Measurements from ENCODE around the gene SPTAN1. TPM values are rescaled to one million over a fixed set of nuclear protein-coding genes. Genes with fewer than 3 reads are reported as not detected.

SPTAN1 gene
- total RNA-seq, 2 experiments from 2014 or later, result 313 to 321 TPM

GRCh38 chr9:128629852-128630545 lies 77.6 kb downstream of the SPTAN1 start:
- CTCF ChIA-PET, result no interaction called here
- Mint-ChIP-seq H3K27me3 (no peaks in the 10 kb centered on the region), H3K36me3 (ENCODE audit: low read depth) (peaks cover 71% of the 10 kb centered on the region), H3K4me3 (no peak overlapping the region), H3K9me3 (no peaks in the 10 kb centered on the region), H3K4me1 (no peaks in the 10 kb centered on the region), H3K27ac (no peak overlapping the region)
- POLR2A ChIA-PET, result no interaction called here
- DNase-seq, result no peak

GRCh38 chr9:128631636-128632035 lies 79.2 kb downstream of the SPTAN1 start:
- H3K27me3 Mint-ChIP-seq, result no peaks in the 10 kb centered on the region
- no peak overlapping the region for H3K4me3 Mint-ChIP-seq
- ChIA-PET CTCF (interaction anchor here (0.6 kb wide), 1 partner anchor 209 kb away, joined by 3 read pairs; no protein-coding TSS in a partner anchor), POLR2A (no interaction called here)
- H3K27ac Mint-ChIP-seq, result no peak overlapping the region
- no peaks in the 10 kb centered on the region for H3K9me3 Mint-ChIP-seq
- no peaks in the 10 kb centered on the region for H3K4me1 Mint-ChIP-seq
- DNase-seq, result no peak
- H3K36me3 Mint-ChIP-seq (ENCODE audit: low read depth), result peaks cover 56% of the 10 kb centered on the region

- DNase-seq, result no peak
- H3K36me3 Mint-ChIP-seq (ENCODE audit: low read depth), result peaks cover 52% of the 10 kb centered on the region
- H3K4me3 Mint-ChIP-seq, result no peak overlapping the region
- no peaks in the 10 kb centered on the region for H3K4me1 Mint-ChIP-seq
- no peaks in the 10 kb centered on the region for H3K27me3 Mint-ChIP-seq
- no peaks in the 10 kb centered on the region for H3K9me3 Mint-ChIP-seq
- CTCF ChIA-PET, result no interaction called here
- H3K27ac Mint-ChIP-seq, result no peak overlapping the region
- POLR2A ChIA-PET, result interaction anchor here (1.0 kb wide), 1 partner anchor 17 kb away, joined by 3 read pairs; no protein-coding TSS in a partner anchor
Observed at GRCh38 chr9:128632066-128632465, 79.7 kb downstream of the SPTAN1 start.

- H3K27ac Mint-ChIP-seq, result no peak overlapping the region
- H3K4me3 Mint-ChIP-seq, result no peak overlapping the region
- no peaks in the 10 kb centered on the region for H3K4me1 Mint-ChIP-seq
- POLR2A ChIA-PET, result interaction anchor here (1.0 to 1.4 kb wide), 2 partner anchors 17 to 79 kb away, joined by 3 to 5 read pairs; no protein-coding TSS in a partner anchor
- H3K9me3 Mint-ChIP-seq, result no peaks in the 10 kb centered on the region
- CTCF ChIA-PET, result no interaction called here
- no peaks in the 10 kb centered on the region for H3K27me3 Mint-ChIP-seq
- H3K36me3 Mint-ChIP-seq (ENCODE audit: low read depth), result peaks cover 50% of the 10 kb centered on the region
- no peak for DNase-seq
Observed at GRCh38 chr9:128632486-128632885, 80.1 kb downstream of the SPTAN1 start.

GRCh38 chr9:128633057-128633456 lies 80.7 kb downstream of the SPTAN1 start:
- Mint-ChIP-seq H3K36me3 (ENCODE audit: low read depth) (peaks cover 45% of the 10 kb centered on the region), H3K9me3 (no peaks in the 10 kb centered on the region), H3K4me3 (no peak overlapping the region), H3K27me3 (no peaks in the 10 kb centered on the region), H3K4me1 (no peaks in the 10 kb centered on the region), H3K27ac (no peak overlapping the region)
- ChIA-PET CTCF (no interaction called here), POLR2A (interaction anchor here (1.0 to 1.4 kb wide), 3 partner anchors 9 to 80 kb away, joined by 3 to 5 read pairs (median 3); no protein-coding TSS in a partner anchor)
- DNase-seq, result no peak

- H3K9me3 Mint-ChIP-seq, result no peaks in the 10 kb centered on the region
- no peak overlapping the region for H3K27ac Mint-ChIP-seq
- ChIA-PET POLR2A (interaction anchor here (0.5 to 1.4 kb wide), 3 partner anchors 9 to 80 kb away, joined by 3 to 5 read pairs (median 3); no protein-coding TSS in a partner anchor), CTCF (interaction anchor here (1.7 kb wide), 1 partner anchor 271 kb away, joined by 3 read pairs; no protein-coding TSS in a partner anchor)
- H3K4me1 Mint-ChIP-seq, result no peaks in the 10 kb centered on the region
- peaks cover 46% of the 10 kb centered on the region for H3K36me3 Mint-ChIP-seq (ENCODE audit: low read depth)
- DNase-seq, result no peak
- H3K4me3 Mint-ChIP-seq, result no peak overlapping the region
- no peaks in the 10 kb centered on the region for H3K27me3 Mint-ChIP-seq
Observed at GRCh38 chr9:128633601-128634000, 81.2 kb downstream of the SPTAN1 start.

- H3K36me3 Mint-ChIP-seq (ENCODE audit: low read depth), result peaks cover 45% of the 10 kb centered on the region
- H3K27me3 Mint-ChIP-seq, result no peaks in the 10 kb centered on the region
- CTCF ChIA-PET, result interaction anchor here (1.7 kb wide), 1 partner anchor 272 kb away, joined by 3 read pairs; no protein-coding TSS in a partner anchor
- no peaks in the 10 kb centered on the region for H3K4me1 Mint-ChIP-seq
- no peak overlapping the region for H3K4me3 Mint-ChIP-seq
- no peak overlapping the region for H3K27ac Mint-ChIP-seq
- H3K9me3 Mint-ChIP-seq, result no peaks in the 10 kb centered on the region
- DNase-seq, result no peak
- POLR2A ChIA-PET, result interaction anchor here (0.5 kb wide), 1 partner anchor 61 kb away, joined by 3 read pairs; no protein-coding TSS in a partner anchor
Observed at GRCh38 chr9:128634111-128634510, 81.7 kb downstream of the SPTAN1 start.

GRCh38 chr9:128634651-128635262 lies 82.4 kb downstream of the SPTAN1 start:
- Mint-ChIP-seq H3K36me3 (ENCODE audit: low read depth) (peaks cover 42% of the 10 kb centered on the region), H3K27me3 (no peaks in the 10 kb centered on the region), H3K4me1 (no peaks in the 10 kb centered on the region), H3K9me3 (no peaks in the 10 kb centered on the region), H3K4me3 (no peak overlapping the region), H3K27ac (no peak overlapping the region)
- CTCF ChIA-PET, result interaction anchor here (0.7 to 1.7 kb wide), 3 partner anchors 13 to 273 kb away, joined by 3 to 4 read pairs (median 3); partner anchors contain the start of gene KYAT1
- POLR2A ChIA-PET, result no interaction called here
- no peak for DNase-seq

GRCh38 chr9:128635266-128636023 lies 83.1 kb downstream of the SPTAN1 start:
- peaks cover 38% of the 10 kb centered on the region for H3K36me3 Mint-ChIP-seq (ENCODE audit: low read depth)
- H3K27me3 Mint-ChIP-seq, result no peaks in the 10 kb centered on the region
- no peaks in the 10 kb centered on the region for H3K9me3 Mint-ChIP-seq
- ChIA-PET POLR2A (no interaction called here), CTCF (interaction anchor here (0.7 to 1.7 kb wide), 3 partner anchors 14 to 273 kb away, joined by 3 to 4 read pairs (median 3); partner anchors contain the start of gene KYAT1)
- no peak for DNase-seq
- H3K27ac Mint-ChIP-seq, result no peak overlapping the region
- no peaks in the 10 kb centered on the region for H3K4me1 Mint-ChIP-seq
- H3K4me3 Mint-ChIP-seq, result no peak overlapping the region

- Mint-ChIP-seq H3K27ac (no peak overlapping the region), H3K27me3 (no peaks in the 10 kb centered on the region), H3K4me3 (no peak overlapping the region), H3K36me3 (ENCODE audit: low read depth) (peaks cover 37% of the 10 kb centered on the region), H3K9me3 (no peaks in the 10 kb centered on the region), H3K4me1 (no peaks in the 10 kb centered on the region)
- DNase-seq, result no peak
- ChIA-PET CTCF (no interaction called here), POLR2A (no interaction called here)
Observed at GRCh38 chr9:128636024-128636390, 83.6 kb downstream of the SPTAN1 start.

GRCh38 chr9:128636556-128637530 lies 84.5 kb downstream of the SPTAN1 start:
- Mint-ChIP-seq H3K4me3 (no peak overlapping the region), H3K9me3 (no peaks in the 10 kb centered on the region), H3K36me3 (ENCODE audit: low read depth) (peaks cover 32% of the 10 kb centered on the region), H3K4me1 (no peaks in the 10 kb centered on the region), H3K27ac (no peak overlapping the region), H3K27me3 (no peaks in the 10 kb centered on the region)
- POLR2A ChIA-PET, result no interaction called here
- CTCF ChIA-PET, result no interaction called here
- no peak for DNase-seq

GRCh38 chr9:128637656-128638055 lies 85.3 kb downstream of the SPTAN1 start:
- H3K4me1 Mint-ChIP-seq, result peaks cover under 1% of the 10 kb centered on the region
- no peaks in the 10 kb centered on the region for H3K27me3 Mint-ChIP-seq
- ChIA-PET POLR2A (no interaction called here), CTCF (interaction anchor here (1.1 kb wide), 1 partner anchor 199 kb away, joined by 3 read pairs; no protein-coding TSS in a partner anchor)
- no peak overlapping the region for H3K27ac Mint-ChIP-seq
- H3K9me3 Mint-ChIP-seq, result no peaks in the 10 kb centered on the region
- no peak overlapping the region for H3K4me3 Mint-ChIP-seq
- peaks cover 24% of the 10 kb centered on the region for H3K36me3 Mint-ChIP-seq (ENCODE audit: low read depth)
- no peak for DNase-seq

All from activated CD4-positive, alpha-beta memory T cell treated with anti-CD3 and anti-CD28 coated beads, Interleukin-2, amount 10 ng/mL, durations not matched to agents 7 days and 5 days (primary cell).